ENCODE results near the gene C18orf54. TPM values are rescaled to one million over a fixed set of nuclear protein-coding genes. Genes with fewer than 3 reads are reported as not detected.

The C18orf54 gene
- total RNA-seq, 1 experiment from 2014 or later: 14.3 TPM

GRCh38 chr18:54330768-54331548 is 26.7 kb upstream of the C18orf54 start:
- Histone ChIP-seq H3K9me3 (ENCODE audit: low read length) (no peaks in the 10 kb centered on the region), H3K9me2 (replicated peaks; ENCODE audit: insufficient read depth, low read length) (no peaks in the 10 kb centered on the region), H3K36me3 (ENCODE audit: insufficient read depth, low read length) (no peaks in the 10 kb centered on the region), H3K27me3 (ENCODE audit: low read length) (no peaks in the 10 kb centered on the region), H3K4me2 (ENCODE audit: low read depth, low read length, poor library complexity, severe bottlenecking) (peak overlapping the region; percentile 4), H4K20me1 (ENCODE audit: insufficient read depth, low read depth, low read length) (no peaks in the 10 kb centered on the region), H3K79me2 (ENCODE audit: low read length) (no peaks in the 10 kb centered on the region), H2AFZ (ENCODE audit: low read length) (no peak overlapping the region), H3K27ac (ENCODE audit: low read length) (no peak overlapping the region), H3K9ac (ENCODE audit: low read length) (no peak overlapping the region), H3K4me1 (ENCODE audit: low read length) (peaks cover 4% of the 10 kb centered on the region; the same call in 1 of the 2 replicates), H3K4me3 (ENCODE audit: low read length) (no peak overlapping the region)
- DNase-seq: no peak

GRCh38 chr18:54335638-54336173 is 22.0 kb upstream of the C18orf54 start:
- no peak overlapping the region for H3K27ac ChIP-seq (ENCODE audit: low read length)
- H4K20me1 ChIP-seq (ENCODE audit: insufficient read depth, low read depth, low read length): no peaks in the 10 kb centered on the region
- no peak overlapping the region for H3K9ac ChIP-seq (ENCODE audit: low read length)
- DNase-seq: no peak
- no peak overlapping the region for H2AFZ ChIP-seq (ENCODE audit: low read length)
- H3K36me3 ChIP-seq (ENCODE audit: insufficient read depth, low read length): no peaks in the 10 kb centered on the region
- H3K4me3 ChIP-seq (ENCODE audit: low read length): no peak overlapping the region
- H3K27me3 ChIP-seq (ENCODE audit: low read length): no peaks in the 10 kb centered on the region
- no peak overlapping the region for H3K4me2 ChIP-seq (ENCODE audit: low read depth, low read length, poor library complexity, severe bottlenecking)
- H3K79me2 ChIP-seq (ENCODE audit: low read length): no peaks in the 10 kb centered on the region
- H3K9me3 ChIP-seq (ENCODE audit: low read length): no peaks in the 10 kb centered on the region
- peaks cover 4% of the 10 kb centered on the region; the same call in 1 of the 2 replicates for H3K4me1 ChIP-seq (ENCODE audit: low read length)
- no peaks in the 10 kb centered on the region for H3K9me2 ChIP-seq (replicated peaks; ENCODE audit: insufficient read depth, low read length)

GRCh38 chr18:54338230-54338629 is 19.5 kb upstream of the C18orf54 start:
- Histone ChIP-seq H2AFZ (ENCODE audit: low read length) (no peak overlapping the region), H3K9ac (ENCODE audit: low read length) (no peak overlapping the region), H3K9me2 (replicated peaks; ENCODE audit: insufficient read depth, low read length) (no peaks in the 10 kb centered on the region), H4K20me1 (ENCODE audit: insufficient read depth, low read depth, low read length) (no peaks in the 10 kb centered on the region), H3K9me3 (ENCODE audit: low read length) (no peaks in the 10 kb centered on the region), H3K4me2 (ENCODE audit: low read depth, low read length, poor library complexity, severe bottlenecking) (no peak overlapping the region), H3K27ac (ENCODE audit: low read length) (no peak overlapping the region), H3K4me3 (ENCODE audit: low read length) (no peak overlapping the region), H3K79me2 (ENCODE audit: low read length) (no peaks in the 10 kb centered on the region), H3K27me3 (ENCODE audit: low read length) (no peaks in the 10 kb centered on the region), H3K36me3 (ENCODE audit: insufficient read depth, low read length) (no peaks in the 10 kb centered on the region), H3K4me1 (ENCODE audit: low read length) (no peaks in the 10 kb centered on the region)
- DNase-seq: no peak

- H3K4me3 ChIP-seq (ENCODE audit: low read length): no peak overlapping the region
- no peaks in the 10 kb centered on the region for H4K20me1 ChIP-seq (ENCODE audit: insufficient read depth, low read depth, low read length)
- no peak overlapping the region for H3K27ac ChIP-seq (ENCODE audit: low read length)
- no peak overlapping the region for H2AFZ ChIP-seq (ENCODE audit: low read length)
- no peaks in the 10 kb centered on the region for H3K36me3 ChIP-seq (ENCODE audit: insufficient read depth, low read length)
- no peaks in the 10 kb centered on the region for H3K79me2 ChIP-seq (ENCODE audit: low read length)
- H3K4me1 ChIP-seq (ENCODE audit: low read length): no peaks in the 10 kb centered on the region
- H3K9ac ChIP-seq (ENCODE audit: low read length): no peak overlapping the region
- no peaks in the 10 kb centered on the region for H3K27me3 ChIP-seq (ENCODE audit: low read length)
- H3K9me2 ChIP-seq (replicated peaks; ENCODE audit: insufficient read depth, low read length): no peaks in the 10 kb centered on the region
- no peak overlapping the region for H3K4me2 ChIP-seq (ENCODE audit: low read depth, low read length, poor library complexity, severe bottlenecking)
- H3K9me3 ChIP-seq (ENCODE audit: low read length): no peaks in the 10 kb centered on the region
- DNase-seq: no peak
These were observed 6.5 kb upstream of the C18orf54 start for GRCh38 chr18:54351186-54351585.

GRCh38 chr18:54357082-54357659 is 535 bp upstream of the C18orf54 start:
- peak overlapping the region; percentile 86 for H3K9ac ChIP-seq (ENCODE audit: low read length)

GRCh38 chr18:54358495-54359040 is 862 bp downstream of the C18orf54 start:
- Histone ChIP-seq H3K27me3 (ENCODE audit: low read length) (no peaks in the 10 kb centered on the region), H3K9ac (ENCODE audit: low read length) (peak overlapping the region; percentile 86), H3K4me1 (ENCODE audit: low read length) (peaks cover 24% of the 10 kb centered on the region), H3K9me2 (replicated peaks; ENCODE audit: insufficient read depth, low read length) (no peaks in the 10 kb centered on the region), H3K27ac (ENCODE audit: low read length) (peak overlapping the region; percentile 76), H3K36me3 (ENCODE audit: insufficient read depth, low read length) (peaks cover 21% of the 10 kb centered on the region; the same call in 1 of the 2 replicates), H3K79me2 (ENCODE audit: low read length) (peaks cover 41% of the 10 kb centered on the region), H3K4me2 (ENCODE audit: low read depth, low read length, poor library complexity, severe bottlenecking) (peak overlapping the region; percentile 75), H4K20me1 (ENCODE audit: insufficient read depth, low read depth, low read length) (no peaks in the 10 kb centered on the region), H2AFZ (ENCODE audit: low read length) (peak overlapping the region; percentile 79), H3K9me3 (ENCODE audit: low read length) (no peaks in the 10 kb centered on the region), H3K4me3 (ENCODE audit: low read length) (peak overlapping the region; percentile 83)
- peak; percentile 58 for DNase-seq

More at GRCh38 chr18:54357082-54357659, 535 bp upstream of the C18orf54 start:
- Histone ChIP-seq H3K79me2 (ENCODE audit: low read length) (peaks cover 37% of the 10 kb centered on the region), H3K27me3 (ENCODE audit: low read length) (no peaks in the 10 kb centered on the region), H3K4me3 (ENCODE audit: low read length) (peak overlapping the region; percentile 83), H3K9me2 (replicated peaks; ENCODE audit: insufficient read depth, low read length) (no peaks in the 10 kb centered on the region), H3K4me1 (ENCODE audit: low read length) (peaks cover 22% of the 10 kb centered on the region), H2AFZ (ENCODE audit: low read length) (peak overlapping the region; percentile 88), H3K9me3 (ENCODE audit: low read length) (no peaks in the 10 kb centered on the region), H4K20me1 (ENCODE audit: insufficient read depth, low read depth, low read length) (no peaks in the 10 kb centered on the region), H3K4me2 (ENCODE audit: low read depth, low read length, poor library complexity, severe bottlenecking) (peak overlapping the region; percentile 75), H3K36me3 (ENCODE audit: insufficient read depth, low read length) (peaks cover 19% of the 10 kb centered on the region; the same call in 1 of the 2 replicates), H3K27ac (ENCODE audit: low read length) (no peak overlapping the region)
- no peak for DNase-seq

- no peaks in the 10 kb centered on the region for H3K9me3 ChIP-seq (ENCODE audit: low read length)
- peak overlapping the region; percentile 86 for H3K9ac ChIP-seq (ENCODE audit: low read length)
- DNase-seq: no peak
- peaks cover 21% of the 10 kb centered on the region; the same call in 1 of the 2 replicates for H3K36me3 ChIP-seq (ENCODE audit: insufficient read depth, low read length)
- H2AFZ ChIP-seq (ENCODE audit: low read length): no peak overlapping the region
- H3K27ac ChIP-seq (ENCODE audit: low read length): peak overlapping the region; percentile 76
- H3K4me2 ChIP-seq (ENCODE audit: low read depth, low read length, poor library complexity, severe bottlenecking): peak overlapping the region; percentile 75
- H3K27me3 ChIP-seq (ENCODE audit: low read length): no peaks in the 10 kb centered on the region
- H3K9me2 ChIP-seq (replicated peaks; ENCODE audit: insufficient read depth, low read length): no peaks in the 10 kb centered on the region
- H3K4me3 ChIP-seq (ENCODE audit: low read length): peak overlapping the region; percentile 83
- no peaks in the 10 kb centered on the region for H4K20me1 ChIP-seq (ENCODE audit: insufficient read depth, low read depth, low read length)
- peaks cover 29% of the 10 kb centered on the region for H3K4me1 ChIP-seq (ENCODE audit: low read length)
- H3K79me2 ChIP-seq (ENCODE audit: low read length): peaks cover 41% of the 10 kb centered on the region
These were observed 1.5 kb downstream of the C18orf54 start for GRCh38 chr18:54359233-54359632.

- Histone ChIP-seq H3K79me2 (ENCODE audit: low read length) (peaks cover 52% of the 10 kb centered on the region), H3K4me1 (ENCODE audit: low read length) (peaks cover 39% of the 10 kb centered on the region), H3K9me3 (ENCODE audit: low read length) (no peaks in the 10 kb centered on the region), H3K9ac (ENCODE audit: low read length) (no peak overlapping the region), H3K9me2 (replicated peaks; ENCODE audit: insufficient read depth, low read length) (no peaks in the 10 kb centered on the region), H3K36me3 (ENCODE audit: insufficient read depth, low read length) (peaks cover 21% of the 10 kb centered on the region; the same call in 1 of the 2 replicates), H3K27ac (ENCODE audit: low read length) (no peak overlapping the region), H4K20me1 (ENCODE audit: insufficient read depth, low read depth, low read length) (no peaks in the 10 kb centered on the region), H3K4me3 (ENCODE audit: low read length) (no peak overlapping the region), H3K4me2 (ENCODE audit: low read depth, low read length, poor library complexity, severe bottlenecking) (peak overlapping the region; percentile 75), H2AFZ (ENCODE audit: low read length) (no peak overlapping the region), H3K27me3 (ENCODE audit: low read length) (no peaks in the 10 kb centered on the region)
- no peak for DNase-seq
These were observed 2.7 kb downstream of the C18orf54 start for GRCh38 chr18:54360406-54360805.
